Stomach (tissue), 9 donors: Measurements from ENCODE around the gene TBCK. TPM values are rescaled to one million over a fixed set of nuclear protein-coding genes. Genes with fewer than 3 reads are reported as not detected.

Experiments used
- DNase-seq, 2 donors: peaks; one replicate each; pipeline versions ENCODE4 v3.0.0 to v3.0.0-alpha.2; 2013 to 2019
- H3K27ac ChIP-seq, 5 donors: fragments of 200-600 bp in 4 of 5; sonication (generic) in 4 of 5; one replicate each; pipeline ENCODE4 v1.5.1; 2013 to 2019; ENCODE audit warnings: mild to moderate bottlenecking in 1 of 5, moderate library complexity in 1 of 5
- H3K27me3 ChIP-seq, 3 donors: fragments of 200-600 bp; sonication (generic); one replicate each; pipeline ENCODE4 v1.5.1; 2017 to 2019; ENCODE audit warnings: mixed run types in 1 of 3
- H3K36me3 ChIP-seq, 4 donors: fragments of 200-600 bp; sonication (generic); 1 replicate in 3 of 4; 2 replicates in 1 of 4; pipeline ENCODE4 v1.5.1; 2016 to 2019
- H3K4me1 ChIP-seq, 4 donors: fragments of 200-600 bp; sonication (generic); one replicate each; pipeline ENCODE4 v1.5.1; 2016 to 2019
- H3K4me3 ChIP-seq, 4 donors: fragments of 200-600 bp; sonication (generic) in 3 of 4; one replicate each; pipeline ENCODE4 v1.5.1; 2016 to 2019; ENCODE audit warnings: mild to moderate bottlenecking in 1 of 4
- H3K9me3 ChIP-seq, 4 donors: fragments of 200-600 bp; sonication (generic); one replicate each; pipeline ENCODE4 v1.5.1; 2016 to 2019
- CTCF ChIP-seq, 7 experiments: fragments of 450-650 bp in 4 of 7; fragments of 200-600 bp in 3 of 7; sonication (generic) in 3 of 7; IDR thresholded peaks; one replicate each; pipeline ENCODE4 v1.5.1; 2016 to 2019; ENCODE audit warnings: antibody characterized with exemption in 7 of 7, control low read depth in 2 of 7, mild to moderate bottlenecking in 1 of 7
- EP300 ChIP-seq: sonication (generic); formaldehyde crosslinking; IDR thresholded peaks from one replicate; pipeline ENCODE4 v1.6.1; 2017; ENCODE audit warnings: antibody characterized with exemption
- POLR2A ChIP-seq, 4 donors: fragments of 450-650 bp; IDR thresholded peaks; one replicate each; pipeline ENCODE4 v1.6.1; 2016; ENCODE audit warnings: antibody characterized with exemption in 4 of 4, control low read depth in 2 of 4, mild to moderate bottlenecking in 1 of 4, moderate library complexity in 1 of 4
- POLR2AphosphoS5 ChIP-seq, 3 donors: sonication (generic); formaldehyde crosslinking; IDR thresholded peaks; one replicate each; pipeline ENCODE4 v1.6.1; 2016; ENCODE audit warnings: antibody characterized with exemption in 3 of 3
- WGBS, 5 donors: extraction: QIAGEN DNeasy Blood & Tissue Kit in 3 of 5; methylation state at CpG; one replicate each; pipeline versions ENCODE4 v1.1.5 to v1.1.7; 2013 to 2018; 5-methylcytosine and 5-hydroxymethylcytosine counted together
- intact Hi-C: fragments of 100-400 bp; cut with DNase I; formaldehyde crosslinking; loops from one replicate; pipeline ENCODE4 v1.15.1; 2023; ENCODE audit warnings: low total_unique reads
- polyA plus RNA-seq, 3 donors: library from polyadenylated mRNA; stranded (reverse); fragments of 200-250 nt; gene quantifications; one replicate each; pipeline ENCODE4 v1.2.3, GENCODE V29; 2013
- total RNA-seq, 5 donors: library from RNA; depleted of rRNA; stranded (reverse); fragments of >200 nt; gene quantifications; one replicate each; pipeline versions ENCODE4 v1.1.0 to v1.2.3, GENCODE V29; 2014 to 2016
- donor health status: healthy with polysubstance abuse.
- donor health status: Bipolar disorder and iron deficiency.
- donor health status: healthy.

Gene TBCK
- total and polyA plus RNA-seq, 8 donors, result 3.2 to 140 (median 28.0) TPM

GRCh38 chr4:106049490-106049889 is 266.5 kb downstream of the TBCK start:
- no peaks in the 10 kb centered on the region for H3K9me3 ChIP-seq
- no peak overlapping the region for H3K27ac ChIP-seq
- peaks cover 0 to 13% (median 9%) of the 10 kb centered on the region in 4 donors for H3K36me3 ChIP-seq
- no peak for DNase-seq
- intact Hi-C loops, result no loop called here
- no peak overlapping the region for H3K4me3 ChIP-seq
- TF ChIP-seq CTCF (IDR thresholded peaks at IDR 0.05) (no peak), EP300 (no peak), POLR2A (IDR thresholded peaks at IDR 0.05) (no peak), POLR2AphosphoS5 (IDR thresholded peaks at IDR 0.05) (no peak)
- no peaks in the 10 kb centered on the region for H3K27me3 ChIP-seq
- H3K4me1 ChIP-seq, result peaks cover 0 to 9% (median 0%) of the 10 kb centered on the region in 4 donors

- WGBS, 5 donors, result 60 to 78% (median 72%) methylated on average over 2 of the region's 2 CpGs
- DNase-seq, result peak in 1 of 2 donors; percentile 55
- Histone ChIP-seq H3K4me3 (no peak overlapping the region), H3K27me3 (no peaks in the 10 kb centered on the region), H3K9me3 (no peaks in the 10 kb centered on the region), H3K4me1 (peaks cover 0 to 9% (median 0%) of the 10 kb centered on the region in 4 donors), H3K36me3 (peaks cover 0 to 13% (median 9%) of the 10 kb centered on the region in 4 donors), H3K27ac (no peak overlapping the region)
- TF ChIP-seq CTCF (IDR thresholded peaks at IDR 0.05) (no peak), POLR2AphosphoS5 (IDR thresholded peaks at IDR 0.05) (peak in 1 of 3 donors; percentile 8)
- intact Hi-C loops, result no loop called here
Measured at GRCh38 chr4:106048250-106048971, 267.6 kb downstream of the TBCK start.

GRCh38 chr4:106046083-106046482 is 269.9 kb downstream of the TBCK start:
- intact Hi-C loops, result no loop called here
- Histone ChIP-seq H3K4me3 (no peak overlapping the region), H3K4me1 (peaks cover 0 to 9% (median 0%) of the 10 kb centered on the region in 4 donors), H3K27me3 (no peaks in the 10 kb centered on the region), H3K36me3 (peaks cover 0 to 13% (median 9%) of the 10 kb centered on the region in 4 donors), H3K9me3 (no peaks in the 10 kb centered on the region), H3K27ac (no peak overlapping the region)
- DNase-seq, result no peak
- WGBS, 5 donors, result 95 to 98% (median 97%) methylated on average over 3 of the region's 3 CpGs
- TF ChIP-seq CTCF (IDR thresholded peaks at IDR 0.05), result no peak
- no peak for TF ChIP-seq POLR2A (IDR thresholded peaks at IDR 0.05)
- TF ChIP-seq EP300, result no peak
- no peak for TF ChIP-seq POLR2AphosphoS5 (IDR thresholded peaks at IDR 0.05)

- WGBS, 5 donors, result 59 to 78% (median 74%) methylated on average over 2 of the region's 2 CpGs
- Histone ChIP-seq H3K4me1 (peaks cover 0 to 9% (median 3%) of the 10 kb centered on the region in 4 donors), H3K27ac (no peak overlapping the region)
Measured at GRCh38 chr4:106041294-106042002, 274.6 kb downstream of the TBCK start.

More at GRCh38 chr4:106041294-106042002, 274.6 kb downstream of the TBCK start:
- peaks cover 0 to 12% (median 9%) of the 10 kb centered on the region in 4 donors for H3K36me3 ChIP-seq
- H3K9me3 ChIP-seq, result no peaks in the 10 kb centered on the region
- H3K27me3 ChIP-seq, result no peaks in the 10 kb centered on the region
- no peak overlapping the region for H3K4me3 ChIP-seq
- no peak for TF ChIP-seq POLR2AphosphoS5 (IDR thresholded peaks at IDR 0.05)
- TF ChIP-seq EP300, result no peak
- no peak for TF ChIP-seq POLR2A (IDR thresholded peaks at IDR 0.05)
- TF ChIP-seq CTCF (IDR thresholded peaks at IDR 0.05), result no peak
- intact Hi-C loops, result no loop called here
- no peak for DNase-seq
